Measurements from ENCODE around the gene CAND2.
"Not testable (repeated sequence)": the region's sequence is repeated elsewhere in the genome, so short reads cannot be mapped to it uniquely, and the experiment has no call there.

Gene CAND2

DNA sequence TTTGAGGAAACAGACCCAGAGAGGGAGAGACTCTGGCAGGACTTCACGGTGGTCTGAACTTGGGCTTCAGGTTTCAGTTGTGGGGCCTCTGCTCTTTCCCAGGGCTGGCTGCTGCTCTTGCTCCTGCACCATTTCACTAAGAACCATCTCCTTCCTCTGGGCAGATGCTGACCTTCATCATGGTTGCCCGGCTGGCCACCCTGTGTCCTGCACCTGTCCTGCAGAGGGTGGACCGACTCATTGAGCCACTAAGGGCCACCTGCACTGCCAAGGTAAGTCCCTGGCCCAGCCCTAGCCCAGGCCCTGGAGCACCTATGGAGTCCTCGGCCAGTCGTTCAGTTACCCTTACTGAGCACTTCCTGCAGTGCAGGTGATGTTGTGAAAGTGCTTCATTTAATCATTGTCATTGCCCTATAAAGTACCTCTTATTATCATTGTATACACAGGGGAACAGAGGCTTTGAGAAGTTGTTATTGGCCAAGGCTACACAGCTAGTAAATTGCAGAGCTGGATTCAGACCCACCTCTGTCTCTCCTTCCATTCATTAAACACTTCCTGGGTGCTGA is 34.9 kb downstream of the CAND2 start:
- DNase-seq (ENCODE audit: low spot score): no peak

DNA sequence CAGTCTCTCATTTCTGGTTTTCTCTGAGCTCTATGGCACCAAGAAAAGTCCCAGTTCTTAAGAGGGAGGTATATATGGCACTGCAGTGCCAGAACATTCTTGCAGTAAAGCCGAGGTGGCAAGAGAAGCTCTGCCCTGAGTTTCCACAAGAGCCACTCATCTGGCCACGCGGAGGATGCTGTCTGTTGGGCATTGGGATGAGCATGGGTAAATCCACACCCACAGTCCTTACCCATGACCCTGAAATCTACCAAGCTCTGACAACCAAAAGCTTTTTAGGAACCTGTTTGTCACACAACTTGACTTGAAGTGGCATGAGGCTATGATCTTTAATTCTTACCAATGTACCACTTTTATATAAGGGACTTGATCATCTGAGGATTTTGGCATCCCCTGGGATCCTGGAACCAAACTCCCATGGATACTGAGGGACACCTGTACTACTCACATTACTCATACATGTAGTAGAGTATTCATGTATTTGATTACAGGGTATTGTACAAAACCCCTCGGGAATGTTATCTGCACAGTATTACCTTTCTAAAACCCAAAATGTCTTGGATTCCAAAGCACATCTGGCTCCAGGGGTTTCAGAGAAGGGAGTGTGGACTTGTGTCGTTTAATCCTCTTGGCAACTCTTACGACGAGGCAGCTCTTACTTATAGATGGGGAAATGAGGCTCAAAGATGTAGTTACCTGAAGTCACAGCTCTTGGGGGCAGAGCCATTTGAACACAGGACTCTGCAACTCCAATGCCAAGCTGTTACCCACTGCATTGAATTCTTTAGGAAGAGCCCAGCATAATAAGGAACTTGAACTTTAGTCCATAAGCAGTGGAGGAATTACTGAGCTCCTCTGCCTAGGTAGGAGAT is 36.1 kb downstream of the CAND2 start:
- no peak for DNase-seq (ENCODE audit: low spot score)

DNA sequence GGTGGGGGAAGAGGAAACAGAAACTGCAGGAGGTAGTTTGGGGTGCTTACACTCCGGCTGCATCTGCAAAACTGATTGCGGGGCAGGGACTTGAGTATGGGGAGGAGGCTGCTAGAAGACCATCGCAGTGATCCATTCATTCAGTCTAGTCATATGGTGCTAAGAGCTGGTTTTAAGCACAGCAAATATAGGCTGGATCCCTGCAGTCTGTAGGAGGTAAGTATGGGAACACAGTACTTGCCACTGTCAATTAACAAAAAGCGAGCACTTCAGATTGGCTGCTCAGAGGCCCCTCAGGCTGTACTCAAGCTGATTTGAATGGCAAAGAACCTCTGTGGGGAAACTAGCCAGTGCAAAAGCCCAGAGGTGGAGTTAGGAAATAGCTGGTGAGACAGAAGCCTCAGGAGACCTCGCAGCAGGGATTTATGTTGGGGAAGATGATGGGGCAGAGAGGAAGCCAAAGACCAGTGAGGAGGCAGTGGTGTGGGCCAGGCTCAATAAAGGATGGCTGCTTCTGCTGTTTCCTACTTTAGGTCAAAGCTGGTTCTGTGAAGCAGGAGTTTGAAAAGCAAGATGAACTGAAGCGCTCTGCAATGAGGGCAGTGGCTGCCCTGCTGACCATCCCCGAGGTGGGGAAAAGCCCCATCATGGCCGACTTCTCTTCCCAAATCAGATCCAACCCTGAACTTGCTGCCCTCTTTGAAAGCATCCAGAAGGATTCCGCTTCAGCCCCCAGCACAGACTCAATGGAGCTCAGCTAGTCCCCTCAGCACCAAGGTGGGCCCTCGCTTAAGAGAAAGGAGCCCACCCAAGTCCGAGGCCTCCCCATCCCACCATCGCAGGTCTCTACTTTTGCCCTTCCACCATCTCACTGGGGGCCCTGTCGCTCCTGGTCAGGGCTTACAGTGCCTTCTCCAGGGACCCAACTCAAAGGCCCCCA is 37.0 kb downstream of the CAND2 start:
- DNase-seq (ENCODE audit: low spot score): no peak

DNA sequence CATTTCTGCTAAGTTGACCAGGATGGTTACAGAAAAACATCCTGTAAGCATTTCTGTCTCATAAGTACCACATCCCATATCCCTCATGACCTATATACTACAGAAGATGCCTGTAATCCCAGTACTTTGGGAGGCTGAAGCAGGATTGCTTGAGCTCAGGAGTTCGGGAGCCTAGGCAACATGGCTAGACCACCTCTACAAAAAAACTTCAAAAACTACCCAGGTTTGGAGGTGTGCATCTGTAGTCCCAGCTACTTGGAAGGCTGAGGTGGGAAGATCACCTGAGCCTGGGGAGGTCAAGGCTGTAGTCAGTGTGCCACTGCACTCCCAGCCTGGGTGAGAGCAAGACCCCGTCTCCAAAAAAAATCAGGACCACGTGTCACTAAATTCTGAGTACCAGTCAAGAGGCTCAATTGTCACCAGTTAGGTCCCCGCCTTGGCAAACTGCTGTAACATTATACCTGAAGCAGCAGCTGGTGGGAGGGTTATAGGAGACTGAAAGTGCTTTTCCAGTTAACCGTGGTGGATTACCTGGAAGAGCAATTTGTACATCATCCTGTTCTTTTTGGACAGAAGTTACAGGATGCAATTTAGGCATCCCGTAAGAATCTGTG is 38.7 kb downstream of the CAND2 start:
- no peak for DNase-seq (ENCODE audit: low spot score)

DNA sequence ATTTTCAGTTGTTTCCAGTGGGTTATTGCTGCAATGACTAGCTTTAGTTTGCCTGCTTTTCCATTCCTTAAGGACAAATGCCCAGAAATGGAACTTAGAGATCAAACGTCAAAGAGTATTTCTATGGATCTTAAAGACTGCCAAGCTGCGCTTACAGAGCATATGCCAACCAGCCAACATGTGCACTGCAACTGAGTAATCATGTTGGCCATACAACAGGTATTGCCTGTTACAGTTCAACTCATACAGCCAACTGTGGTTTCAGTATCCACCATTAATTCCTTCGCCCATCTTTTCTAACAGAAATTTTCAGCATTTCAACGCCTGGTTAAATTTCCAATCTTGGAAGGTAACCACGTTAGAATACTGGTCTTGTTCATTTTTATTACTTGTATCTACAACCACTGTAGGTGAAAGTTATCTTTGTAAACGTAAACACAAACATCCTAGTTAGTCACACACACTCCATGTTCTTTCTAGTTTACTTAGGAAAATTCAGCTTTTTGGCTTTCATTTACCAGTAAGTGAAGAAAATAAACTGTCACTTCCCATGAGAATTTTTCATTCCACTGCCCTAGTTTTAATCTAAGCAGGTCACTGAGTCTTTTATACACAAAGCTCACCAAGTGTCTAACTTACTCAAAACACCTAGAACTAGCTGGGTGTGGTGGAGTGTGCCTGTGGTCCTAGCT is 41.0 kb downstream of the CAND2 start:
- DNase-seq (ENCODE audit: low spot score): no peak

DNA sequence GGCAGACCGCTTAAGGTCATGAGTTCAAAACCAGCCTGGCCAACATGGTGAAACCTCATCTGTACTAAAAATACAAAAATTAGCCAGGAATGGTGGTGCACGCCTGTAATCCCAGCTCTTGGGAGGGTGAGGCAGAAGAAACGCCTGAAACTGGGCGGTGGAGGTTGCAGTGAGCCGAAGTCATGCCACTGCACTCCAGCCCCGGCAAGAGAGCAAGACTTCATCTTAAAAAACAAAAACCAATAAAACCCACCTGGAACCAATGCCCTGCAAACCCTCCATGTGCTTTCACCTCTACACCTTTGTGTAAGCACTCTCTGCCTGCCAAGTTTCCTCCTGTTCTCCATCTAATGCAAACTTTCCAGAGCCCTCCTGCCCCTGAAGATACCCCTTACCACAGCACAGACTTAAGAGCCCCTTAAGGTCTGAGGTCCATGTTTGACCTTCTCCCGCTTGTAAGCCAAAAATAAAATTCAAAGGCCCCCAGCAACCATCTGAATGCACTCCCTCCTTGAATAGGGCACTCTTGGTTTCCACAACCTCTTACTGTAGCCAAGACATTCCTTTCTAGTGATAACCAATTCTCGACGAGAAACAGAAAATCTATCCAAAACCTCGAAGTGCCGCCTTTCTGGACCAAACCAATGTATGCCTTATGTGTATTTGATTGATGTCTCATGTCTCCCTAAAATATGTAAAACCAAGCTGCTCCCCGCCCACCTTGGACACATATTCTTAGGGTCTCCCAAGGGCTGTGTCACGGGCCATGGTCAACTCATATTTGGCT is 41.9 kb downstream of the CAND2 start:
- DNase-seq (ENCODE audit: low spot score): no peak

DNA sequence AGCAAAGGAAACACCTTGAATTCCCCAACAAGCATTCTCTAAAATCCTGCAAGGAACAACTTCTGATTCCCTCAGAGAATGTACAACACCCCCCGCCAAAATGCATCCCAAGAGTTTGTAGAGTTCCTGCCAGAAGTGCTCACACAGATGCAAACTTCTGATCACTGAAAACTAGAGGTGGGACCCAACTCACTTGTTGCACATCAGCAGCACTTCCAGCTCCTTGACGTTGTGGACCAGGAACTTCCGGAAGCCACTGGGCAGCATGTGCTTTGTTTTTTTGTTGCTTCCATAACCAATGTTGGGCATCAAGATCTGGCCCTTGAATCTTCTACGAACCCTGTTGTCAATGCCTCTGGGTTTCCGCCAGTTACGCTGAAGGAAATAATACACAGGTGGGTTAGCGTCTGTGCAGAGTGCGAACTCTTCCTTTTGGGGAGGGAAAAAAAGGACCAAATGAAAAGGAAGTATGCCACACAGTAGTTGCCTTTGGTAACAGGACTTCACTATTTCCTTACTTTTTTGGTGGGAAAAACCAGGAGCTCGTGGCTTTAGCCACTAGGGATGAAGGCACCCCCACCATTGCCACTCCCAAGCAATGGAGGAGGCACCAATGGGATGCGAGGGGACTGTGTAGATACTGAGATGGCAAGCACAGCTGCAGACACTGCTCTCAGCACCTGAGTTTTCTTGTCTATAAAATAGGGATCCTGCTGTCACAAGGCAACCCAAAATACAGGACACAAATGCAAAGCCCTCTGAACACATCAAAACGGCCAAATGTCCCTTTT is 42.9 kb downstream of the CAND2 start:
- no peak for DNase-seq (ENCODE audit: low spot score)

DNA sequence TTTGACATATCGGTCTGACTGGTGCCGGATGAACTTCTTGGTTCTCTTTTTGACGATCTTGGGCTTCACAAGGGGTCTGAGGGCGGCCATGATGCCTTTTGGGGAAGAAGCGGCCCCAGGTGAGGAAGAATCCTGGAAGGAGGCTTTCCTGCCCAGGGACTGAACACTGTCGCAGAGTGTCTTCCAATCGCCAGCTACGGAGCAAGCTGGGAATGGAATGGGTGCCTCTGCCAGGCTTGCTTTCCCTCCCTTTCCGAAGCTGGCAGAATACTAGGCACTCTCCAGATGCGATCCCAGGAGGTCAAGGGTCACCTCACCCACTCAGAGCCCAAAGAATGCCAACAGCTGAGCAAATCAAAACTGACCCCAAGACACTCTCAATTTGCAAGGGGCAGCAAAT is 43.7 kb downstream of the CAND2 start:
- DNase-seq (ENCODE audit: low spot score): not testable (repeated sequence)

DNA sequence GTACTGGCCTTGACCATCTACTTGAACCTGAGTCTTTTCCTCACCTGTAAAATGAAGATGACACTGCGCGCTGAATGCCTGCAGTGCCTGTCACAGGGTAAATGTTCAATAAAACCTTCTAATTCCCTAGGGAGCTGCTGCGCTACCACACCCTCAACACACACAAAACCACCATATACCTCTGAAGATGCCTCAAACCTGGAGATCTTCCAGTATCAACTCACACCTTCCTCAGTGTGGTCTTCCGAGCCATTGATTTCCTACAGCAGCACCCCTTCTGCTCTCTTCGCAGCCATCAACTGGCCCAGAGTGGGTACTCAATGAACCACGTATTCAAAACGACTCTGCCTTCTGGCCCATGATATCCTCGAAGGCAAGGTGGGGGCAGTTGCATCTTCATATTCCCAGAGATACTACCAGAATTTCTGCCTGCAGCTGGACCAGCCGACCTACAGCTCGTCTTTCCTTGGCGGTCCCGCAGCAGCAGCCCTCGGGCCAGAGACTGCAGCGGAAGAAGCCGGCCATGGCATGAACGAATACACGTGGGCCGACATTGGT is 44.2 kb downstream of the CAND2 start:
- DNase-seq (ENCODE audit: low spot score): no peak

DNA sequence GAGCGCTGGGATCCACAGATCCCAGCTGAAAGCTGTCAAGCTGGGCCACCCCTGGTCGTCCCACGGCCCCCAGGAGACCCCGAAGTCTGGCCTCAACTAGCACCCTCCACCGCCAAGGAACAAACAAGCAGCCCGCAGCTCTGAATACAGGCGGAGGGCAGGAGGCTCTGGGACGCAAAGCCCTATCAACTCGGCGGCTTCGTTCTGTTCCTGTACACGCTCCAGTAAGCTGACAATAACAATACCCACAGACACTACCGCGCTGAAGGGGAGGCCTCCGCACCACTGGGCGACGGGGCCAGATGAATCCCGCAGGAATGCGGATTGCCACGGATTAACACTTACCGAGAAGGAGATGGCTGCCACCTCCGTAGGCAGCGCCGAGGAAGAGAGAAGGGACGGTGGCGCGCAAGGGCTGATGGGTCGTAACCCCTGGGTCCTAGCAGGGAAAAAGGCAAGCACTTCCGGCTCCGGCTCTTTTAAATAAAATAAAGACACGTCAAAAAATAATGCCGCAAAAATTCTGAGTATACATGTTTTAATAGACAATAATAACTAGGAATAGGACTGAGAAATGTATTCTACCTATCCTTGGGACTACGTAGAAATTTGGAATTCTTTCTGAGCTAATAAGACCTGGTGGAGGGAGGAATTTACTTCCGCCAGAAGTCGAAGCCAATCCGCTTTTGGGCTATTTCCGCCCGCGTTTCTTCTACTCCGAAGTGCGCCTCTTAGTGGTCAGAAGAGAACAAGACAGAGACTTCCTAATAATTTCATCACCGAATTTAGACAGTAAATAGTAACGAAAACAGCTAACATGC is 44.9 kb downstream of the CAND2 start, which contains the start of gene RPL32:
RPL32 (minus strand) TSS at position 417 of the 821 bp plus-strand sequence. CDS start 1,328 bp downstream, outside the sequence.
- DNase-seq (ENCODE audit: low spot score): peak; percentile 96

DNA sequence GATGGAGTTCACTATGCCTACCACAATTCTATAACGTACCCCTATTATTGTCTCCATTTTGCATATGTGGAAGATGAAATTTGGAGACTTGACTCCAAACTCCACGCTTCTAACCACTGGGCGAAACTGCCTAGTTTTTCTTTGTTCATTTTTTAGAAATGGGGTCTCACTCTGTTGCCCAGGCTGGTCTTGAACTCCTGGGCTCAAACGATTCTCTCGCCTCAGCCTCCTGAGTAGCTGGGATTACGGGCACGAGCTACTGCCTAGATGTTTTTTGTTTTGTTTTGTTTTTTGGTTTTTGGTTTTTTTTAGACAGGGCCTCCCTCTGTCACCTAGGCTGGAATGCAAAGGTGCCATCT is 45.5 kb downstream of the CAND2 start:
- no peak for DNase-seq (ENCODE audit: low spot score)

DNA sequence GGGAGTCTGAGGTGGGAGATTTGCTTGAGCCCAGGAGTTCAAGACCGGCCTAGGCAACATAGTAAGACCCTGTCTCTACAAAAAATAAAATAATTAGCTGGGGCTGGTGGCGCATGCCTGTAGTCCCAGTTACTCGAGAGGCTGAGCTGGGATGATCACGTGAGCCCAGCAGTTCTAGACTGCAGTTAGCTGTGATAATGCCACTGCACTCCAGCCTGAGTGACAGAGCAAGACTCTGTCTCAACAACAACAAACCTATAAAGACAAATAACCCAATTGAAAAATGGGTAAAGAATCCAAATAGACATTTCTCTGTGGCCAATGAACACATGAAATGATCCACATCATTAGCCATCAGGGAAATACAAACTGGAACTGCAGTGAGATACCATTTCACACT is 46.0 kb downstream of the CAND2 start:
- DNase-seq (ENCODE audit: low spot score): no peak

DNA sequence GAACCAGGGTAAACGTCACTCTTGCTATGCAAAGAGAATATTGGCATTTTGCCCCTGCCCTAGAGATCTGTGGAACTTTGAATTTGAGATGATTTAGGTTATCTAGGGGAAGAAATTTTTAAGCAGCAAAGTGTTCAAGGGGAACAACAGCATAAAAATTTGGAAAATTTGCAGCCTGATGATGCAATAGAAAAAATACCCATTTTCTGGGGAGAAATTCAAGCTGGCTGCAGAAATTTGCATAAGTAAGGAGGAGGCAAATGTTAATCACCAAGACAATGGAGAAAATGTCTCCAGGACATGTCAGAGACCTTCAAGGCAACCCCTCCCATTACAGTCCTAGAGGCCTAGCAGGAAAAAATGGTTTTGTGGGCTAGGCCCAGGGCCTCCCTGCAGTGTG is 49.3 kb downstream of the CAND2 start:
- DNase-seq (ENCODE audit: low spot score): no peak

DNA sequence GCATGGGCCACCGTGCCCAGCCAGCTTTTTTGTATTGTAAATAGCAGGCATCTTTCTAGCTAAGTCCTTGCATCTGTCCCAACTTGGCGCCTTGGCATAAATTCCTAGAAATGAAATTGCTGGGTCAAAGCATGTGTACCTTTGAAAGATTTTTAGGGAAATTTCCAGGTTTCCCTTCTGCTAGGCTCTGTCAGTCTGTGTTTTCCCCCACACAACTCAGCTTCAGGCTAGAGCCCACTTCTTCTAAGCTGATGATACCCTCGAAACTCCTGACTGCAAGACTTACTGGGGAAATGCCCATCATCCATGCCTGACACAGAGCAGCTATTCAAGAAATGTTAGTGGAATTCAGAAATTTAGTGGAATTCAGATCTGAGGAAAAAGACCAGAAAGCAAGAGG is 55.7 kb downstream of the CAND2 start:
- no peak for DNase-seq (ENCODE audit: low spot score)

DNA sequence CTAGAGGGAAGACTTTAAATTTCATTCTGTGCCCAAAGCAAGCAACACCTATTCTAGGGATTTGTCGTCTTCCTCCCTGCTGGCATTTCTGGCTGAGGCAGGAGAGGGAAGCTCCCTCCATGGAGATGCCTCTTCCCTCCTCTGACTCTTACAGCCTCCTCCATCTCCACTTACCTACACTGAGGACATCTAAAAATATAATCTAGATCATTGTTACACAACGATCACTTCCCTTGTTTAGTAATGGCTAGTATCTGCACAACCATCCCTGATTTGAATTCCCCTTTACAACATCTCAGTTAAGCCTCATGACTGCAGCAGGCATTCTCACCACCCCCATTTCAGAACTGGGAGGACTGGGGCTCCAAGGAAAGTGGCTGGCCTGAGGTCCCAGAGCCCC is 57.4 kb downstream of the CAND2 start:
- not testable (repeated sequence) for DNase-seq (ENCODE audit: low spot score)

DNA sequence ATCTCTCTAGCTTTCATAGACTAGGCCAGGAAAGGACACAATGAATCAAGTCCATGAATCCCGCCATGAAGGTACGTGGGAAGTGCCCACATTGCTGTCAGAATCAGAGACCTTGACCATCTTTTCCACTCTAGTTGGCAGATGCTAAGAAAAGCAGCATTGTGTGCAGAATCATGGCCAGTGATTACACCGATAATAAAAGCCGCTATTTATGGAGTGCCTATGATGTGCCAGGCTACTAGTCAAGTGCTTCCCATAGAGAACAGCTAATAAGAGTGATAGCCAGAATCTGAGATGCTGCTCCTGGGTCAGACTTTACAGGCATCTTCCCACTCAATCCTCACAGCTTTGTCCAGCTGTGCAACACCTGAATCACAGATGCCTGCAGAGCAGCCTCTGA is 58.1 kb downstream of the CAND2 start:
- no peak for DNase-seq (ENCODE audit: low spot score)

DNA sequence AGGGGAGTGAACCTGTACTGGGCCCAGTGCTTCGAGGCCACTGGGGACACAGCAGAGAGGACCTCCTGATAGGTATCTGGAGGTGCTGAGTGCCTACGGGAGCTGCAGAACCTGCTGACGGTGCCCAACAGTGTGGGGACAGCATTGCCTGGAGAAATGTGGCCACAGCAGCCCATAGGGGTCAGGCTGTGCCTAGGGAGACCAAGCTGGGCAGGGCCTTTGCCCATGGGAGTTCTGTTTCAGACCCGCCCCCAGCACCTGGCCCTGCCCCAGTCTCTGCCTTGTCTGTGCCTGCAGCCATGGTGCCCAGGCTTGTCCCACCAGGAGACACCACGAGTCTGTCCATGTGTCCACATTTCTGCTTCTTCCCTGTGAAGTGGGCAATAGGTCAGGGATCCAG is 60.1 kb downstream of the CAND2 start:
- no peak for DNase-seq (ENCODE audit: low spot score)

DNA sequence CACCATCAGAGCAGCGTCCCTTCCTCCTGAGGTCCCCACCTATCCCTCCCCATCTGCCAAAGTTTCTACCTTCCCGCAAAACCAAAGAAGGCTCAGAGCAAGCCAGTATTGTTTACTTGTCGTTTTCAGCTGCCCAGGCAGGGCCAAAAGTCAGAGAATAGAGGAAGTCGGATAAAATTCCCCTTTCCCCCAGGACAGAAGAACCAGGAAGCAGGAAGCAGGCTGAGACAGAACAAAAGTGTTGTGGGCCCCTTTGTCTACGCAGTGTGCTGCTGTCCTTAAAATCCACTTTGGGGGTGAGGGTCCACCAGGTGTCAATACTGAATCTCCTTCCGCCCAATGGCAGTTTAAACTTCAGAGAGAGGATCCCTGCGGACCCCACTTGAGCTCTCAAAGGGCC is 63.4 kb downstream of the CAND2 start:
- DNase-seq (ENCODE audit: low spot score): no peak

DNA sequence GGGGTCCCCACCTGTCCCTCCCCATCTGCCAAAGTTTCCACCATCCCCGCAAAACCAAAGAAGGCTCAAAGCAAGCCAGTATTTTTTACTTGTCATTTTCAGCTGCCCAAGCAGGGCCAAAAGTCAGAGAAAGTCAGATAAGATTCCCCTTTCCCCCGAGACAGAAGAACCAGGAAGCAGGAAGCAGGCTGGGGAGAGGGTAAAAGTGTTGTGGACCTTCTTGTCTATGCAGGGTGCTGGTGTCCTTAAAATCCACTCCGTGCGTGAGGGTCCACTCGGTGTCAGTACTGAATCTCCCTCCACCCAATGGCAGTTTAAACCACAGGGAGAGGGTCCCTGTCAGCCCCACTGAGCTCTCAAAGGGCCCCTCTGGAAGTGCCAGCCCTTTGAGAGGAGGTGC is 65.1 kb downstream of the CAND2 start:
- DNase-seq (ENCODE audit: low spot score): no peak
